GM18868 (cell line): ENCODE measurements around the gene PARP15.
"Not testable (repeated sequence)": the region's sequence is repeated elsewhere in the genome, so short reads cannot be mapped to it uniquely, and the experiment has no call there.

Experiments
- ATAC-seq: cut with Tn5 transposase; IDR thresholded peaks from one replicate; pipeline ENCODE4 v1.9.1; 2021; ENCODE audit warnings: mild to moderate bottlenecking, moderate library complexity; ENCODE audit not compliant: unreplicated experiment

PARP15 gene

DNA sequence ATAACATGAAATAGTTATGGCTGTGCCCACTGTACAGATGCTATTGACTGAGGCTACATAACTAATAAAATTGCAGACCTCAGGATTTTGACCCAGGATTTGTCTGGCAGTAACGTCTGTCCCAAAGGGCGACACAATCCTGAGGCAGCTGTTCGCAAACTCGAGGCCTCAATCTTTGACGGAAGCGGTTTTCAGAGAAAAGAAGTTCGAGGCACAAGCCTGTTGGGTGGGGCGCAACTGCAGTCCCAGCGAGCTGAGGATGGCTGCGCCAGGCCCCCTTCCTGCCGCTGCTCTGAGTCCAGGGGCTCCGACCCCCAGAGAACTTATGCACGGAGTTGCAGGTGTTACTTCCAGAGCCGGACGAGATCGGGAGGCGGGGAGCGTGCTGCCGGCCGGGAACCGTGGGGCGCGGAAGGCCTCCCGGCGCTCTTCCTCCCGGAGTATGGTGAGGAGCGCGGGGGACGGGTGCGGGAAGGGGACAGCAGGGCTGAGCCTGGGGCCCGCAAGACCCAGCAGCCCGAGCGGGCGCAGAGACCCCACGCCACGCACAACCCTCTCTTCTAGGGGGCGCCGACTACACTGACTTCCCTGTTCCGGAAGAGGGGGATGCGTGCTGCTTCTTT lies at the start of gene PARP15:
Gene PARP15 (plus strand): TSS at position 242 of the 623 bp plus-strand sequence. CDS start 18 bp downstream, at position 260.
- ATAC-seq = no peak

DNA sequence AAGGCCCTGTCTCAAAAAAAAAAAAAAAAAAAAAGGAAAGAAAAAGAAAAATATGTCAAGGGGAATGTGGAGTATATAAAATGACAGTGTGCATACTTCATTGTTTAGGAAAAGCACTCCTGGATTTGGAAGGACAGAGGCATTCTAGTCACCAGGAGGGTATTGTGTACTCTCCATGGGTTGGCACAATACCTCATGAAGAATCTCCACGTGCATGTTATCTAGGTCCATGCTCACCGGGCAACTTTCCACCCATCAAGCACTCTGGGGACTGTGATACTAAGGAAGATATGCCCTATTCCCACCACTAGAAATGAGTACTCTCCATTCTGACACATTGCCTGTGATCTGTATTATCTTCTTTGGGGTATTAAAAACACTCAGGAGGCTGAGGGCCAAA lies 47.3 kb upstream of the PARP15 start:
- no peak for ATAC-seq

DNA sequence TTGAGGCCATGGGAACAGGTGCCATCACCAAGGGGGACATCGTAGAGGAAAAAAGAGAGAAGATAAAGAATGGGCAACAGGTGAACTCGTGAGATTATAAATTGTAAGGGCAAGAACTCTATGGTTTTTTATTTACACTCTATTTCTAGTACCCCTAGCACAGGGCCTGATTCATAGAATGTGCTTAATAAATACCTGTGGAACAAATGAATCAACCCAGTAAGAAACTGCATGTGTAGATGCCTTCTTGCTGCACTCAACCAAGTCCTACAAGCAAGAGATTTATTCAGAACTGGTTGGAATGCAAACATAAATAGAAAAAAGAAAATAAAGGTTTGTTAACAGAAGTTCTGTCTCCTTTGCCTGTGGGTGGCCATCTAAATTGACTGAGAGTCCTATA lies 44.0 kb upstream of the PARP15 start:
- ATAC-seq = peak; percentile 12

DNA sequence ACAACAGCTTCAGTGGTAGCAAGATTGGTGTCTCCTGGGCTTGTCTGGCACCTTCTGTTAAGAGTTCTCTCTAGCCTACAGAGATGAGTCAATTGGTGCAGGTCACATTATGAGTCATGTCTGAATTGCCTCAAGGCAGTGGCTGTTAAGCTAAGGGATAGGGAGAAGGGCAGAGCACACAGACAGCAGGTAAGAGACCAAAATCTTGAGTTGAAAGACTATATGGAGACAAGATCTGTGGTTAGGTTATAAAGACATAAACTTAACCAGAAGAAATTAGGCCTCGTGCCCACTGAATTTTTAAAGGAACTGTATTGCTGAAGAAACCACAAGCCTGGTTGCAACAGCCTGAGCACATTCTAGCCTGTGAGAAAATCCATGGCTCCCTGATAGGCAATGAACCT lies 43.5 kb upstream of the PARP15 start:
- ATAC-seq = peak; percentile 100

DNA sequence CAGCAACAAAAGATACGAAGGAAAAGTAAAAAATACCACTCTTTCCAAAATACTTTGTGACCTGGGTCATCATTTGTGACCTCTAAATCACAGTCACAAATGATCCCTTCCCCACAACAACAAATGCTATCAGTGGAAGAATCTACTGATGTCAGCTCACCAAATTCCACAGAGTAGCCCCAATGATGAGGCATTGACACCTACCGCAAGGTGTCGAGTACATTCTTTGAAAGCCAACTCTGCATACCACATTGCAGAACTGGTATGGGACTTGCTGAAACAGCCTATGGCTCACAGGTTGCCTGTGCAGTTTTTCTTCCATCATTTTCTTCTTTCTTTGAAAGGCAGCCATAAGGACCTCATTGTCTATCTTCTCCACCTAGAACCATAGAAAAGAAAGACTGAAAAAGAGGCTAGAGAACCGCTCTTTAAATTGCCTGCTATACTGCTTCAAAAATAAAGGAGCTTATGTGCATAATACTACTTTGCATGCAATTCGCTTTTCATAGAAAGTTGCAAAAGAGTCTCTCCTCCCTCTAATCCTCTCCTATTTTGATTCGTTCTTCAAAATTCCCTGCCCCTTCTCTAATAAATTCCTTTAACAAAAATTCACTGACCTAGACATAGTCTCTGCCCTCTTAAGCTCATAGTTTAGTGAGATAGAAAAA lies 41.4 kb upstream of the PARP15 start:
- ATAC-seq = no peak

DNA sequence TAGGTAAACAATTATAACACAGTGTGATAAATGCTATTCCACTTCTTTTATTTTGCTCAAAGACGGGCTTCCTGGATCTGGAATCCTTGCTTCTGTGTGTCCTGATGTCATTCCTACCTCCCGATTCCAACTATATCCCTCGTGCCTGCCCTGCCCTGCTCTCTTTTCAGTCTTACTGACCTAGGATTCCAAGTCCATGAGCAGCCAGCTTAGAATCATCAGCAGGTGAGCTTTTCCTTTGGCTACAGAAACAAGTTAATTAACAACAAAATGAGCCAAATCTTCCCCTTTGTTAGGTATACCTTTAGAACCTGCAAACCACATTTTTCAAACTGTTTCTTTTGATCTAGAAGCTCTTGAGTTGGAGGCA lies 40.8 kb upstream of the PARP15 start:
- no peak for ATAC-seq

DNA sequence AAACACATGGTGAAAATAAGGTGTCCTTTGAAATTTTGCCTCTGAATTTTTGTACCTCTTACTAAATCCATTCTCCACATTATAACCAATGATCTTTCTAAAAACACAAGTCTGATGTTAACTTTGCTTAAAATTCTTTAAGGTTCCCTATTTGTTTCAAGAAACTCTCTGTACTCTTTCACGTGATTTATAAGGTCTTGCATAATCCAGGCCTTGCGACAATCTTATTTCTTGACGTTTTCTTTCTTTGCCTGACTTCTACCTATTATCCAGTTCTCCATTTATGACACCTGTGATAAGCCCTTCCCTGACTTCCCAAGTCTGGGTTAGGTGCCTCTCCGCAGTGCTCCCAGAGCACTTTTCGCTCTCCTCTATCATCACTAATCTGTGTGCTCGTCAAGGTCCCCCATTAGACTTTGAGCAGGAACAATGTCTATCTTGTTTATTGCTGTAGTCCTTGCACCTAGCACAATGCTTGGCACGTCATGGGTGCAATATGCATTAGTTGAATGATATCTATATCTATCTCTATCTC lies 38.4 kb upstream of the PARP15 start:
- no peak for ATAC-seq

DNA sequence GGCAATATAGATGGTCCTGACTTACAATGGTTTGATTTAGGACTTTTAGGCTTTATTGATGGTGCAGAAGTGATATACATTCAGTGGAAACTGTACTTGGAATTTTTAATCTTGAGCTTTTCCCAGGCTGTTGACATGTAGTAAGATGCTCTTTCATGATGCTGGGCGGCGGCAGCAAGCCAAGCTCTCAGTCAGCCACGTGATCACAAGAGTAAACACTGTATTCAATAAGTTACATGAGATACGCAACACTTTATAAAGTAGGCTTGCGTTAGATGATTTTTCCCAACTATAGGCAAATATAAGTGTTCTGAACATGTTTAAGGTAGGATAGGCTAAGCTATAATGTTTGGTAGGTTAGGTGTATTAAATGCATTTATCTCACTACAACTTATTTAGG lies 31.3 kb upstream of the PARP15 start:
- no peak for ATAC-seq

DNA sequence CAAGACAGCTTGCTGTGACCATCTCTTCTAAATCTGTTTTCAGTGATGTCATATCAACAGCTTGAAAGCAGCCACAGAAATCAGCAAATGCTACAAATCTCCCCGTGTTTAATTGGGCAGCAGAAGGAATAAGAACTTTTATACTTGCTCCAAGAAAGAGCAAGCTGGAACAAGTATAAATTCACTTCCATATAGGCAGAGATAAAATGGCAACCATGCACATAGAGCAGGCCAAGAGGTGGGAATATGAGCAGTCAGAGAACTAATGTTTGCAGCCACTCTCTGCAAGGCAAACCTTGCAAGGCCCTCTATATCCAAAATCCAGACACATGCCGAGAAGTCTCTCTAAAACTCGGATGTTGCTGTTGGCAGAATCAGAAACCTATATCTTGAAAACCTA lies 29.4 kb upstream of the PARP15 start:
- ATAC-seq = no peak

DNA sequence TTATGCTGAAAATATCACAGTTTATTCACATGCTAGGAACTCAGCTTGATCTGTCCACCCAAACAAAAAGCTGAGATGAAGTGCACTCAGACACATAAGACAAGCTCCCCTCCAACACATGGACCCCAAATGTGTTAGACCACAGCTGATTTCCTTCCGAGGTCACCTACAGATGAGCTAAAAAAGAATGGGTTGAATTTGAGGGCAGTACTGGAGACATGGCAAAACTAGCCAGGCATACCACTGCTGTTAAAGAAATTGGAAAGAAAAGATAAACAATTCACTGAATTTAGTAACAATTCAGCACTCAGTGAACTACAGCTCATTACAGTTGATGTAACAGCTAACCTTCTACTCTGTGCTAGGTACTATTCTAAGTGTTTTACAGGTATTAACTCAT lies 28.8 kb upstream of the PARP15 start:
- no peak for ATAC-seq

DNA sequence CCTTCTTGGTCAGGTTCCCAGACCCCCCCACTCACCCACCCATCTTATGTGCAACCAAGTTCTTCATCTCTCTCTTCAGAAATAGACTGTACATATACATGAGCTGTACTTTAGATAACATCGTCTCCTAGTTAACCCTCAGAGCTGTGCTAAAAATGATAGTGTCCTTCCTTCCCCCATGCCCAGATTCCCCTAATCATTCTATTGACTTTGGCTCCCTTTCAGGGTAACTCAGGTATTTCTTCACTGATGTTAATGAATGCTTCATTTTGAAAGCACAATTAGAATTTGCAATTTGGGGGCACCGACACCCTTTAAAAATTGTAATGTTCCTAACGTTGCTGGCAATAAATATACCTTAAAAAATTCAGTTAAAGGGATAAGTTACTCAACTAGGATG lies 24.3 kb upstream of the PARP15 start:
- ATAC-seq = no peak

DNA sequence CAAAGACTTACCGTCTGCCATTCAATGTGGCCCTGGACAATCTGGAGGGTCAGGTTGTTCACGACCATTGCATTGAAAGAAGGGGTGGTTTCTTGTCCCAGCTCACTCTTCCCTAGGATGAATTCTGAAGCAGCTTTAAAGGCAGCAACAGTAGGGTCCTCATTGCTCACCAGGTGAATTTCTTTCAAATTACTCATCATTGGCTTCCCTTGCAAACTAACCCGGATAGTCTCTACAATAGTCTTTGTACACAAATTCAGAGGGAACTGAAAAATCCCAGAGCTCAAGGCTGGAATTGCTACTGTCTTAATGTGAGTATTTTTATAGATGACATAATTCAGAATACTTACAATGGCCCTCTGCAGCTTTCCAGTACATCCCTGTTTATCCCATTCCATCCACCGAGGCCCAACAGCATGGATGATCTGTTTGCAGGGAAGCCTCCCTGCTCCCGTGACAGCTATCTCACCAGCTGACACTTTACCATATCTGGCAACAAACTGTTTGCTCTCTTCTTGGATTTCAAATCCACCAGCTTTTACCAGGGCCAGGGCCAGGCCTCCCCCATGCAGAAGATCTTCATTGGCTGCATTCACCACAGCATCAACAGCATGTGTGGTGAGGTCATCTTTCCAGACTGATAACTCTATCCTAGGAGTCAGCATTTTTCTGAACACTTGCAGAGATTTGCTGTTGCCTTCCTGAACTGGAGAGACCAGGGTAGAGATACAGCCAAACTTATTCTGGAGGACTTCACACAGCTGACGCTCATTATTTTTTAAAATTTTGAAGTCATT lies 22.0 kb upstream of the PARP15 start:
- ATAC-seq = no peak

DNA sequence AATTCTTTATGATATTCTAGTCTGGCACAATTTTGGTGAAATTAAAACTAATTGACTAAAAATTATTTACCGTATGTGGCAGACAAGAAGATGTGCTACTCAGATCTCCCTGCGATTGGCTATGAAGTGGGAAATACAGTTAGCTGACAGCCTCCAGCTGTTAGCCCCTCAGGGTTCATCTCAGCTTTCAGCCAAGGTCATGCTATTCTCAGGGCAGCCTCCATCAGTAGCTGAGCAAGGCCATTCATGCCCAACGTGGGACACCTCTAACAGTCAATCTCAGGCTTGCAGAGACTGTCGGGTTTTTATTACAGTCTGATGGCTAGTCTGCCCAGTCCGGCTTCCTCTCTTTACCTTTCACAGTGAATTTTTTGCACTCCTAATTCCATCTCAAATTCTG lies 20.1 kb upstream of the PARP15 start:
- ATAC-seq = no peak

DNA sequence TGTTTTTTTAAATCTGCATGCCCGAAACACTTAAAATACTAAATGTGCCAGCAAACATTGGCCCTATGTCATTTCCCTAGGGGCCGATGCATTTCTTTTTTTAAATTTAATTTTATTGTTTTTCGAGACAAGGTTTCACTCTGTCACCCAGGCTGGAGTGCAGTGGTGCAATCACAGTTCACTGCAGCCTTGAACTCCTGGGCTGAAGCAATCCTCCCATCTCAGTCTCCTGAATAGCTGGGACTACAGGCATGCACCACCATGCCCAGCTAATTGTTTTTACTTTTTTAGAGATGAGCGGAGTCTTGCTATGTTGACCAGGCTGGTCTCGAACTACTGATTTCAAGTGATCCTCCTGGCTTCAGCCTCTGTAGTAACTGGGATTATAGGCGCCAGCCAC lies 18.8 kb upstream of the PARP15 start:
- ATAC-seq = no peak

DNA sequence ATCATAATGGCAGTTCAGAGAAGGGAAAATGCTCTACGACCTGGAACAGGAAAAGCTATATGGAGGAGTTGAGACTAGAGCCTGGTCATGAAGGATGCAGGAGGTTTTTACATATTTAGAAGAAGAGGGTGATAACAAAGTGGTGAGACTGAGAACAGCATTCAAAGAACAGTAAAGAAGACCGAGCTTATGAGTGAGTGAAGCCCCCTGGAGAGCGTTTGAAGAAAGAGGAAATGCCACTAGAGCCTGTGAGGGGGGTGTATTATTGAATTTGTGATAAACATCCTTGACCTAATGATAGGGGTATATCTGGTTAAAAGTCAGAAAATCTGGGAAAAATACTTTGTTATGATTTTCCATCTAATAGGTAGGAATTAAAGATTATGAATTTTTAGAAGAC lies 17.5 kb upstream of the PARP15 start:
- ATAC-seq = no peak

DNA sequence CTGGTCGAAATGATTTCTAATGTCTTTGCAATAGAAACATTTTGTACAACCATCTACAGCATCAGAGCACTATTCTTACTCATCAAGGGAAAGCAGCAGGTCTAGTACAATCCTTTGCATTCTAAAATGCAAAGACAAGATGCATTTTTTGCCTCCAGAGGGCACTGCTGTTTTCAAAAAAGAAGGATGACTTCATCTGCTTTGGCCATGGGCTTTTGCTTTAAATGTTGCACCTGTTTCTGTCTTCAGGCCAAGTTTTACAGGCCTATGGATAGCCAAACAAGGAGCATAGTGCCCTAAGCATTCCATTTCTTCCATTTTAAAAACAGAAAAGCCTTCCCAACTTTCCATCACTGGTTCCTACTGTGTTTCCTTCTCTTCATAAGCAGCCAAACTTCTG lies 16.8 kb upstream of the PARP15 start:
- ATAC-seq = no peak

DNA sequence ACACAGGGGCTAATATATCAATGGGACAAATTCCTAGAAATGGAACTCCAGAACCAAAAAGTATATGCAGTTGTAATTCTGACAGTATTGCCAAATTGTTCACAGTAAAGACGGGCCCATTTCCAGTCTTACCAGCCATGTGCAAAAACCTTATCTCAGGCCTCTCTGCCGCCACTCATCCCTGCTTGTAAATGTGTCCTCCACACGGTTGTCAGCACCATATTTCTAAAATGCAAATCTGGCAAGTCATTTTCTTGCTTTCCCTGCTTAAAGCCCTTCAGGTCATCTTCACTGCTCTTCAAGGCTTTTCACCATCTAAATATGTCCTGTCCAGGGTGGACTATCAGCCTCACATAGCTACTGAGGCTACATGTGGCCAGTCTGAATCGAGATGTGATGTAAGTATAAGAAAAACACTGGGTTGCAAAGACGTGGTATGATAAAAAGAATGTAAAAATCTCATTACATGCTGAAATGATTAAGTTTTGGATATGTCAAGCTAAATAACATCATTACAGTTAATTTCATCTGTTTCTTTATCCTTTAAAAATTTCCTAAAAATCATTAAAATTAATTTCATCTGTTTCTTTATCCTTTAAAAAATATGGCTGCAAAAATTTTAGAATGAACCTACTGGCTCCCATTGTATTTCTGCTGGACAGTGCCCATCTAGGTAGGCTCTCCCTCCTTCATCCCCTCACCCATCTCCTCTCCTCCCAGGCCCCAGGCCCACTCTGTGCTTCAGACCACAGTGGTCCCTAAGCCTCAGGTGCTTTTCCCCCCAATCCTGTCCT lies 14.3 kb upstream of the PARP15 start:
- ATAC-seq = no peak

DNA sequence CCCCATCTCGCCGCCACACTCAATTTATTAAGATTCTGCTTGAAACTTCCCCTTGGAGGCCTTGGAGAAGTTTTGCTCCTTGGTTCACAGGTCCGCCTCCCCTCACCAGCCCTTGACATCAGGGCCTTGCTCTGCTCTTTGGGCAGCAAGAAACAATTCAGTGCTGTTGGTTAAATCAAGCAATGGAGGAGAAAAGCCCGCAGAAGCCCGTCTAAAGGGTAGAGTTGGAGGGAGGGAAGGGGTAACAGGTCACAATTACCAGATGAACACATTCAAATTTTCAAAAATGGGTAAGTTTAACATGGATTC lies 13.8 kb upstream of the PARP15 start:
- peak; percentile 8 for ATAC-seq

DNA sequence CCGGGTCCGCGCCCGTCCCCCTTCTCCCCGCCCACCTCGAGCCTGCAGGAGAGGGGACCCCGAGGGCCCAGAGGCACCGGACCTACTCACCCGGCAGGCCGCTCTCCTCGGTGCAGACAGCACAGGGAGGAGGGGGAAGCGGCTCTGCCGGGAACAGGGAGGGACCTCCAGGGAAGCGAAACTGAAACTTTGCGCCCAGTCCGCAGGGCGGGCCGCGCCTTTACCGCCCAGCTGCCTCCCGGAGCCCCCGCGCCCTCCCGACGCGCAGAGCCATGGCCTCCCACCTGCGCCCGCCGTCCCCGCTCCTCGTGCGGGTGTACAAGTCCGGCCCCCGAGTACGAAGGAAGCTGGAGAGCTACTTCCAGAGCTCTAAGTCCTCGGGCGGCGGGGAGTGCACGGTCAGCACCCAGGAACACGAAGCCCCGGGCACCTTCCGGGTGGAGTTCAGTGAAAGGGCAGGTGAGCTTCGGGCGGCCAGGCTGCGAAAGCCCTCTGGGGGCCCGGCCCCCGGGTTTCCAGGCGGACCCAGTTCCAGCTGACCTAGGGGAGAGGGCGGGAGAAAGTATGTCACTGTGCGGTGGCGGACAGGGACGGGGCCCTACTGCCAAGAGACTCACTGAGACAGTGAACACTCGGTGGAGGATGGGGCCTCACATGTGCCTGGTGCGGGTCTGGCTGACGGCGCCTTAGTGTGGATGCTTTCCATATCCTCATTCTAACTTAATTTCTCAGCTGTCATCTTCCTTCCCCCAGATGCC lies 13.1 kb upstream of the PARP15 start, which contains the start of the genes DTX3L and PARP9:
Gene DTX3L (plus strand): TSS at position 184 of the 758 bp plus-strand sequence. CDS start 89 bp downstream, at position 273.
Gene PARP9 (minus strand): TSS at position 146 of the 758 bp plus-strand sequence. CDS start 4,680 bp downstream, outside the sequence.
- peak; percentile 60 for ATAC-seq

DNA sequence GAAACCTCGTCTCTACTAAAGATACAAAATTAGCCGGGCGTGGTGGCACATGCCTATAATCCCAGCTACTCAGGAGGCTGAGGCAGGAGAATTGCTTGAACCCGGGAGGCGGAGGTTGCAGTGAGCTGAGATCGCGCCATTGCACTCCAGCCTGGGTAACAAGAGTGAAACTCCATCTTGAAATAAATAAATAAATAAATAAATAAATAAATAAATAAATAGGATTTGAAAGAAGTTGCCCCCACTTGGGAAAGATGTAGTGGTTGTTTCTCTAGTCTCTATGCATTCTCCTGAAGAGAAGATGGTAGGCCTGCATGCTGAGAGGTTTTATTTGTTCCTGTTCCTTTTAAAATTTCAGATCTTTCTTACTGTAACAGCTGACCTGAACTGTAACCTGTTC lies 9.3 kb upstream of the PARP15 start:
- not testable (repeated sequence) for ATAC-seq
